Lower lobe of right lung (tissue), 2 donors: ENCODE results near the gene MAN2B1. TPM values are rescaled to one million over a fixed set of nuclear protein-coding genes. Genes with fewer than 3 reads are reported as not detected.

Source experiments
- ATAC-seq, 2 donors: fragments of 200-7000 bp; cut with Tn5 transposase; one replicate each; pipeline ENCODE4 v1.9.1; 2020 to 2022; ENCODE audit warnings: mild to moderate bottlenecking in 2 of 2, moderate library complexity in 2 of 2
- DNase-seq: peaks from one replicate; pipeline ENCODE4 v3.0.0-alpha.2; 2020
- H3K27ac ChIP-seq: fragments of 200-600 bp; one replicate; pipeline ENCODE4 v1.8.0; 2022
- H3K27me3 ChIP-seq: fragments of 200-600 bp; one replicate; pipeline ENCODE4 v1.8.0; 2022; ENCODE audit warnings: low read depth
- H3K36me3 ChIP-seq: fragments of 200-600 bp; one replicate; pipeline ENCODE4 v1.8.0; 2022; ENCODE audit warnings: mild to moderate bottlenecking
- H3K4me1 ChIP-seq: fragments of 200-600 bp; one replicate; pipeline ENCODE4 v1.8.0; 2022
- H3K4me3 ChIP-seq: fragments of 200-600 bp; one replicate; pipeline ENCODE4 v1.8.0; 2022; ENCODE audit warnings: mild to moderate bottlenecking
- H3K9me3 ChIP-seq: fragments of 200-600 bp; one replicate; pipeline ENCODE4 v1.8.0; 2022
- CTCF ChIP-seq: fragments of 200-600 bp; IDR thresholded peaks from one replicate; pipeline ENCODE4 v1.8.0; 2022; ENCODE audit warnings: antibody characterized with exemption, mild to moderate bottlenecking
- intact Hi-C: fragments of 100-400 bp; cut with DNase I; formaldehyde crosslinking; loops from one replicate; pipeline ENCODE4 v1.11.0; 2022
- total RNA-seq: library from RNA; stranded (reverse); fragmentation: NEBNext Ultra II Directional; extraction: Animal tissue kit (Norgen Biotek cat#: 25700); gene quantifications from one replicate; pipeline ENCODE4 v1.2.1, GENCODE V29; 2021
- donor health status: DM: no; HTN: yes; CAD: no; lungs with severe emphysema.

The MAN2B1 gene
- total RNA-seq, 1 donor from 2014 or later = 251 TPM

GRCh38 chr19:12639901-12640613, 26.5 kb downstream of the MAN2B1 start:
- Histone ChIP-seq H3K9me3 (no peaks in the 10 kb centered on the region), H3K27ac (no peak overlapping the region), H3K4me3 (peak overlapping the region; percentile 33), H3K36me3 (peaks cover 4% of the 10 kb centered on the region), H3K27me3 (no peaks in the 10 kb centered on the region), H3K4me1 (peaks cover 8% of the 10 kb centered on the region)
- DNase-seq = peak; percentile 90
- intact Hi-C loops = no loop called here
- peak; percentile 84 for TF ChIP-seq CTCF
- ATAC-seq = peak; percentile 95

GRCh38 chr19:12638611-12639182, 27.8 kb downstream of the MAN2B1 start:
- H3K4me1 ChIP-seq = peaks cover 8% of the 10 kb centered on the region
- intact Hi-C loops = no loop called here
- TF ChIP-seq CTCF = no peak
- no peaks in the 10 kb centered on the region for H3K36me3 ChIP-seq
- no peak overlapping the region for H3K4me3 ChIP-seq
- no peak for DNase-seq
- no peaks in the 10 kb centered on the region for H3K9me3 ChIP-seq
- ATAC-seq = no peak
- no peaks in the 10 kb centered on the region for H3K27me3 ChIP-seq
- H3K27ac ChIP-seq = no peak overlapping the region

- Histone ChIP-seq H3K27me3 (no peaks in the 10 kb centered on the region), H3K27ac (no peak overlapping the region), H3K4me1 (peaks cover 8% of the 10 kb centered on the region), H3K36me3 (peaks cover 3% of the 10 kb centered on the region), H3K4me3 (no peak overlapping the region), H3K9me3 (no peaks in the 10 kb centered on the region)
- ATAC-seq (no peak), DNase-seq (no peak)
- TF ChIP-seq CTCF = no peak
- intact Hi-C loops = no loop called here
Measured at GRCh38 chr19:12636631-12637030, 29.9 kb downstream of the MAN2B1 start.

- TF ChIP-seq CTCF = no peak
- Histone ChIP-seq H3K4me3 (no peak overlapping the region), H3K36me3 (peaks cover 70% of the 10 kb centered on the region), H3K4me1 (no peaks in the 10 kb centered on the region), H3K27ac (no peak overlapping the region), H3K9me3 (peaks cover 26% of the 10 kb centered on the region), H3K27me3 (no peaks in the 10 kb centered on the region)
- intact Hi-C loops = no loop called here
- ATAC-seq = no peak
- no peak for DNase-seq
Measured at GRCh38 chr19:12629215-12629614, 37.3 kb downstream of the MAN2B1 start.

GRCh38 chr19:12628040-12629022, 38.2 kb downstream of the MAN2B1 start:
- no peak for ATAC-seq
- intact Hi-C loops = no loop called here

More at GRCh38 chr19:12628040-12629022, 38.2 kb downstream of the MAN2B1 start:
- Histone ChIP-seq H3K36me3 (peaks cover 79% of the 10 kb centered on the region), H3K27me3 (no peaks in the 10 kb centered on the region), H3K4me3 (no peak overlapping the region), H3K4me1 (no peaks in the 10 kb centered on the region), H3K9me3 (peaks cover 26% of the 10 kb centered on the region), H3K27ac (no peak overlapping the region)
- DNase-seq = no peak
- TF ChIP-seq CTCF = no peak
